ENCODE results near the gene TIMM17B.

TIMM17B gene

GRCh38 chrX:48904180-48904579, 6.6 kb upstream of the TIMM17B start:
- no peak overlapping the region for H3K4me3 ChIP-seq (replicated peaks in 1 of 2; ENCODE audit: low read depth in 2 of 2, low read length in 2 of 2)
- DNase-seq (ENCODE audit: low read depth in 2 of 2) = no peak
- no peak for TF ChIP-seq CTCF (IDR thresholded peaks at IDR 0.05; ENCODE audit: low read depth, low read length)

- TF ChIP-seq CTCF (IDR thresholded peaks at IDR 0.05; ENCODE audit: low read depth, low read length) = no peak
- DNase-seq (ENCODE audit: low read depth in 2 of 2) = no peak
- no peak overlapping the region for H3K4me3 ChIP-seq (replicated peaks in 1 of 2; ENCODE audit: low read depth in 2 of 2, low read length in 2 of 2)
Observed at GRCh38 chrX:48903290-48903689, 5.7 kb upstream of the TIMM17B start.

- no peak overlapping the region for H3K4me3 ChIP-seq (replicated peaks in 1 of 2; ENCODE audit: low read depth in 2 of 2, low read length in 2 of 2)
- DNase-seq (ENCODE audit: low read depth in 2 of 2) = no peak
- TF ChIP-seq CTCF (IDR thresholded peaks at IDR 0.05; ENCODE audit: low read depth, low read length) = no peak
Observed at GRCh38 chrX:48902776-48903175, 5.2 kb upstream of the TIMM17B start.

GRCh38 chrX:48902135-48902534, 4.6 kb upstream of the TIMM17B start:
- no peak for DNase-seq (ENCODE audit: low read depth in 2 of 2)
- H3K4me3 ChIP-seq (replicated peaks in 1 of 2; ENCODE audit: low read depth in 2 of 2, low read length in 2 of 2) = no peak overlapping the region
- no peak for TF ChIP-seq CTCF (IDR thresholded peaks at IDR 0.05; ENCODE audit: low read depth, low read length)

- no peak for TF ChIP-seq CTCF (IDR thresholded peaks at IDR 0.05; ENCODE audit: low read depth, low read length)
- no peak overlapping the region for H3K4me3 ChIP-seq (replicated peaks in 1 of 2; ENCODE audit: low read depth in 2 of 2, low read length in 2 of 2)
- DNase-seq (ENCODE audit: low read depth in 2 of 2) = no peak
Observed at GRCh38 chrX:48901069-48901468, 3.5 kb upstream of the TIMM17B start.

GRCh38 chrX:48899078-48899410, 1.5 kb upstream of the TIMM17B start:
- DNase-seq (ENCODE audit: low read depth in 2 of 2) = no peak
- no peak overlapping the region for H3K4me3 ChIP-seq (replicated peaks in 1 of 2; ENCODE audit: low read depth in 2 of 2, low read length in 2 of 2)
- TF ChIP-seq CTCF (IDR thresholded peaks at IDR 0.05; ENCODE audit: low read depth, low read length) = no peak

- TF ChIP-seq CTCF (IDR thresholded peaks at IDR 0.05; ENCODE audit: low read depth, low read length) = no peak
- DNase-seq (ENCODE audit: low read depth in 2 of 2) = peak; percentile 74 to 79
- H3K4me3 ChIP-seq (replicated peaks in 1 of 2; ENCODE audit: low read depth in 2 of 2, low read length in 2 of 2) = peak overlapping the region; percentile 73 to 75
Observed at GRCh38 chrX:48897157-48897624, 377 bp downstream of the TIMM17B start.

All from cardiac fibroblast (primary cell).